Astrocyte (in vitro differentiated cells and primary cell): ENCODE data around the gene ZNF407. TPM values are rescaled to one million over a fixed set of nuclear protein-coding genes. Genes with fewer than 3 reads are reported as not detected.

Source experiments
- DNase-seq: peaks from one replicate; pipeline ENCODE4 v3.0.0-alpha.2; 2010; ENCODE audit warnings: low read depth
- FAIRE-seq: peaks from 2 replicates; lab custom pipeline; 2011; peaks lifted over from hg19 to GRCh38; lab: Jason Lieb, UNC
- H2AFZ ChIP-seq: 2 replicates; pipeline ENCODE4 v1.6.0; 2012; ENCODE audit warnings: low read depth, low read length, inconsistent platforms
- H3K27ac ChIP-seq: 2 replicates; pipeline ENCODE4 v1.5.1; 2011; ENCODE audit warnings: low read depth, low read length, inconsistent platforms
- H3K27me3 ChIP-seq: 2 replicates; pipeline ENCODE4 v1.6.0; 2011; ENCODE audit warnings: low read length, inconsistent platforms; ENCODE audit not compliant: insufficient read depth
- H3K36me3 ChIP-seq: 2 replicates; pipeline ENCODE4 v1.5.1; 2011; ENCODE audit warnings: low read length, inconsistent platforms; ENCODE audit not compliant: insufficient read depth
- H3K4me1 ChIP-seq: 2 replicates; pipeline ENCODE4 v1.5.1; 2011; ENCODE audit warnings: low read length, inconsistent platforms; ENCODE audit not compliant: insufficient read depth
- H3K4me2 ChIP-seq: 2 replicates; pipeline ENCODE4 v1.6.0; 2012; ENCODE audit warnings: low read length, inconsistent platforms
- H3K4me3 ChIP-seq: 2 replicates; pipeline ENCODE4 v1.5.1; 2011; ENCODE audit warnings: low read depth, mild to moderate bottlenecking, low read length, inconsistent platforms; ENCODE audit not compliant: insufficient read depth
- H3K79me2 ChIP-seq: 2 replicates; pipeline ENCODE4 v1.6.0; 2012; ENCODE audit warnings: mild to moderate bottlenecking, low read length, inconsistent platforms; ENCODE audit not compliant: insufficient read depth
- H3K9ac ChIP-seq: 2 replicates; pipeline ENCODE4 v1.6.0; 2012; ENCODE audit warnings: mild to moderate bottlenecking, low read length, inconsistent platforms
- H3K9me3 ChIP-seq: 2 replicates; pipeline ENCODE4 v1.5.1; 2012; ENCODE audit warnings: low read depth, mild to moderate bottlenecking, low read length, inconsistent platforms; ENCODE audit not compliant: insufficient read depth
- H4K20me1 ChIP-seq: 2 replicates; pipeline ENCODE4 v1.6.0; 2012; ENCODE audit warnings: low read length, inconsistent platforms; ENCODE audit not compliant: insufficient read depth
- H3K27ac Mint-ChIP-seq: one replicate; pipeline ENCODE4 v1.8.0; 2021; ENCODE audit warnings: mild to moderate bottlenecking, mixed read lengths; ENCODE audit not compliant: unreplicated experiment
- H3K27me3 Mint-ChIP-seq: one replicate; pipeline ENCODE4 v1.8.0; 2021; ENCODE audit warnings: low read depth, mixed read lengths; ENCODE audit not compliant: unreplicated experiment
- H3K36me3 Mint-ChIP-seq: one replicate; pipeline ENCODE4 v1.8.0; 2021; ENCODE audit warnings: low read depth, mixed read lengths; ENCODE audit not compliant: unreplicated experiment
- H3K4me1 Mint-ChIP-seq: one replicate; pipeline ENCODE4 v1.8.0; 2021; ENCODE audit warnings: low read depth, mixed read lengths; ENCODE audit not compliant: unreplicated experiment
- H3K4me3 Mint-ChIP-seq: one replicate; pipeline ENCODE4 v1.8.0; 2021; ENCODE audit warnings: mild to moderate bottlenecking, moderate library complexity, mixed read lengths; ENCODE audit not compliant: unreplicated experiment
- H3K9me3 Mint-ChIP-seq: one replicate; pipeline ENCODE4 v1.8.0; 2021; ENCODE audit warnings: mild to moderate bottlenecking, mixed read lengths; ENCODE audit not compliant: unreplicated experiment
- EZH2 ChIP-seq: IDR thresholded peaks from 2 replicates; pipeline ENCODE4 v1.6.1; 2012; ENCODE audit warnings: mild to moderate bottlenecking, low read length, inconsistent platforms; ENCODE audit not compliant: insufficient read depth
- total RNA-seq: library from RNA; stranded (reverse); gene quantifications from 2 replicates; pipeline ENCODE4 v1.2.1, GENCODE V29; 2021
- TF ChIP-seq, protein P1 (sequence below): IDR thresholded peaks from 2 replicates; pipeline ENCODE4 v1.5.1; 2011; ENCODE audit warnings: low read depth, mild to moderate bottlenecking, inconsistent platforms, low read length, moderate library complexity; ENCODE audit not compliant: insufficient read depth

The ZNF407 gene
- total RNA-seq, 1 donor from 2014 or later, result 13.8 TPM

- H3K36me3 ChIP-seq, result no peaks in the 10 kb centered on the region
- Mint-ChIP-seq H3K27ac (no peak overlapping the region), H3K4me3 (no peak overlapping the region), H3K36me3 (peaks cover 4% of the 10 kb centered on the region), H3K4me1 (no peaks in the 10 kb centered on the region), H3K9me3 (no peaks in the 10 kb centered on the region), H3K27me3 (peaks cover 3% of the 10 kb centered on the region)
- no peak overlapping the region for H3K4me2 ChIP-seq
- H3K4me1 ChIP-seq, result no peaks in the 10 kb centered on the region
- H3K27me3 ChIP-seq, result no peaks in the 10 kb centered on the region
- no peaks in the 10 kb centered on the region for H3K9me3 ChIP-seq
- TF ChIP-seq, protein P1, sequence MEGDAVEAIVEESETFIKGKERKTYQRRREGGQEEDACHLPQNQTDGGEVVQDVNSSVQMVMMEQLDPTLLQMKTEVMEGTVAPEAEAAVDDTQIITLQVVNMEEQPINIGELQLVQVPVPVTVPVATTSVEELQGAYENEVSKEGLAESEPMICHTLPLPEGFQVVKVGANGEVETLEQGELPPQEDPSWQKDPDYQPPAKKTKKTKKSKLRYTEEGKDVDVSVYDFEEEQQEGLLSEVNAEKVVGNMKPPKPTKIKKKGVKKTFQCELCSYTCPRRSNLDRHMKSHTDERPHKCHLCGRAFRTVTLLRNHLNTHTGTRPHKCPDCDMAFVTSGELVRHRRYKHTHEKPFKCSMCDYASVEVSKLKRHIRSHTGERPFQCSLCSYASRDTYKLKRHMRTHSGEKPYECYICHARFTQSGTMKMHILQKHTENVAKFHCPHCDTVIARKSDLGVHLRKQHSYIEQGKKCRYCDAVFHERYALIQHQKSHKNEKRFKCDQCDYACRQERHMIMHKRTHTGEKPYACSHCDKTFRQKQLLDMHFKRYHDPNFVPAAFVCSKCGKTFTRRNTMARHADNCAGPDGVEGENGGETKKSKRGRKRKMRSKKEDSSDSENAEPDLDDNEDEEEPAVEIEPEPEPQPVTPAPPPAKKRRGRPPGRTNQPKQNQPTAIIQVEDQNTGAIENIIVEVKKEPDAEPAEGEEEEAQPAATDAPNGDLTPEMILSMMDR, result no peak
- TF ChIP-seq EZH2, result no peak
- no peaks in the 10 kb centered on the region for H3K79me2 ChIP-seq
- no peak overlapping the region for H2AFZ ChIP-seq
- H3K4me3 ChIP-seq, result no peak overlapping the region
- no peak for DNase-seq
- H4K20me1 ChIP-seq, result no peaks in the 10 kb centered on the region
- no peak overlapping the region for H3K9ac ChIP-seq
- no peak for FAIRE-seq
- H3K27ac ChIP-seq, result no peak overlapping the region
Observed at GRCh38 chr18:74937291-74937690, 339.6 kb downstream of the ZNF407 start.

DNA sequence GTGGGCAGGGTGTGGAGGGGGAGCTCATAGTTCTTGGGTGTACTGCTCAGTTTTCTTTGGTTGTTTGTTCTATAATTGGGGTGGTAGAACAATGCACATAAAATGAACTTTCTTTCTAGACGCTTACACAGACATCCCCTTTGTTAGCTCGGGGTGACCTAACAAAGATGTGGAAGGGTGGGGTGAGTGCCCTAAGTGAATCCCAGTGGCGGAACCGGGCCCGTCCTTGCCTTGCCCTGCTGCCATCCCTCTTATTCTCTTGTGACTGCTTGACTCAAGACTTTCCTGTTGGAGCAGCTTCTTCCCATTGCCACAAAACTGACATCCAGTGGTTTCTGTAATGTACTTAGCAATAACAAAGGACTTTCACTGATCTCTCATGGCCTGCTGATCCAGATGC is 343.2 kb downstream of the ZNF407 start:
- TF ChIP-seq, protein P1, result no peak
- no peak for TF ChIP-seq EZH2
- Histone ChIP-seq H3K9me3 (no peaks in the 10 kb centered on the region), H3K79me2 (no peaks in the 10 kb centered on the region), H3K27ac (no peak overlapping the region), H3K36me3 (no peaks in the 10 kb centered on the region), H3K9ac (no peak overlapping the region), H2AFZ (no peak overlapping the region), H3K27me3 (no peaks in the 10 kb centered on the region), H4K20me1 (no peaks in the 10 kb centered on the region), H3K4me3 (no peak overlapping the region), H3K4me2 (no peak overlapping the region), H3K4me1 (peaks cover 3% of the 10 kb centered on the region)
- peaks cover 7% of the 10 kb centered on the region for H3K4me1 Mint-ChIP-seq
- no peak for DNase-seq
- no peak overlapping the region for H3K27ac Mint-ChIP-seq
- H3K27me3 Mint-ChIP-seq, result peaks cover 3% of the 10 kb centered on the region
- no peak for FAIRE-seq
- no peak overlapping the region for H3K4me3 Mint-ChIP-seq
- no peaks in the 10 kb centered on the region for H3K9me3 Mint-ChIP-seq
- H3K36me3 Mint-ChIP-seq, result peaks cover 4% of the 10 kb centered on the region

DNA sequence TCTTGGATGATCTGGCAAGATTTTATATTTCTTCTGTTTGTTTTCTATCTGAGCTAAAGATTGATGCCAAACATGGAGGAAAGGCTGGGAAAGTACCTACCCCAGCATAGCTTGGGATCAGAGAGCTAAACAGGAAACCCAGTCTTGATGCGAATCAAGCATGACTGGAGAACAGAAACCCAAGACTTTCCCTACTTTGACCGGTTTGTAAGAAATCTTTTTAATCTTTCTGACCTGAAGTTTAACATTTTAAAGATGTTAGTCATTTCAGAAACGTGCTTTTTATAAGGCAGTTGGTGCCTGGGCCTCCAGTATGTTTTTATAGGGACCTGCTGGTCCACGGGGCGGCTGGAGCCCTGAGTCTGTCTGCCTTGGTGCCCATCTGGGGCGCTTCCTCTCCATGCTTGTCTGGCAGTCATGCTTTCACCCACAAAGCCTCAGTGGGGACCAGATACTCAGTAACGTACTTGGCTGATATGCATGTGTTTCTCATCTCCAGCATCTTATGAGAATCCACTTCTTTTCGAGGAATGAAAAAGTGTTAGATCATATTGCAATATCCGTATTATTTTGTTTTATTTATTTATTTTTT is 344.7 kb downstream of the ZNF407 start:
- Histone ChIP-seq H3K4me1 (peaks cover 8% of the 10 kb centered on the region), H3K27me3 (no peaks in the 10 kb centered on the region), H3K79me2 (no peaks in the 10 kb centered on the region), H3K4me3 (no peak overlapping the region), H3K27ac (no peak overlapping the region), H2AFZ (no peak overlapping the region), H3K36me3 (no peaks in the 10 kb centered on the region), H3K9me3 (no peaks in the 10 kb centered on the region), H3K4me2 (no peak overlapping the region), H3K9ac (no peak overlapping the region), H4K20me1 (no peaks in the 10 kb centered on the region)
- Mint-ChIP-seq H3K36me3 (peaks cover 4% of the 10 kb centered on the region), H3K27ac (no peak overlapping the region), H3K9me3 (no peaks in the 10 kb centered on the region), H3K4me3 (no peak overlapping the region), H3K27me3 (peaks cover 3% of the 10 kb centered on the region), H3K4me1 (peaks cover 16% of the 10 kb centered on the region)
- peak; percentile 2 for DNase-seq
- TF ChIP-seq EZH2, result no peak
- TF ChIP-seq, protein P1, result no peak
- FAIRE-seq, result no peak
